Astrocyte of the cerebellum (primary cell): ENCODE data around the gene TPSD1.

ENCODE experiments used
- DNase-seq: peaks from one replicate; pipeline ENCODE4 v3.0.0-alpha.2; 2011; ENCODE audit warnings: low read depth
- H3K4me3 ChIP-seq: 2 replicates; pipeline ENCODE4 v1.5.1; 2011; ENCODE audit warnings: mild to moderate bottlenecking, low read depth, low read length, moderate library complexity
- in situ Hi-C: cut with HindIII; loops from 2 replicates; pipeline ENCODE4 v1.10.0; 2017; ENCODE audit warnings: low sequenced_read_pairs
- TF ChIP-seq, protein P1 (sequence below): IDR thresholded peaks from 2 replicates; pipeline ENCODE4 v1.5.1; 2012; ENCODE audit warnings: low read length, low read depth, moderate library complexity, mild to moderate bottlenecking; ENCODE audit errors: missing control alignments

The TPSD1 gene

DNA sequence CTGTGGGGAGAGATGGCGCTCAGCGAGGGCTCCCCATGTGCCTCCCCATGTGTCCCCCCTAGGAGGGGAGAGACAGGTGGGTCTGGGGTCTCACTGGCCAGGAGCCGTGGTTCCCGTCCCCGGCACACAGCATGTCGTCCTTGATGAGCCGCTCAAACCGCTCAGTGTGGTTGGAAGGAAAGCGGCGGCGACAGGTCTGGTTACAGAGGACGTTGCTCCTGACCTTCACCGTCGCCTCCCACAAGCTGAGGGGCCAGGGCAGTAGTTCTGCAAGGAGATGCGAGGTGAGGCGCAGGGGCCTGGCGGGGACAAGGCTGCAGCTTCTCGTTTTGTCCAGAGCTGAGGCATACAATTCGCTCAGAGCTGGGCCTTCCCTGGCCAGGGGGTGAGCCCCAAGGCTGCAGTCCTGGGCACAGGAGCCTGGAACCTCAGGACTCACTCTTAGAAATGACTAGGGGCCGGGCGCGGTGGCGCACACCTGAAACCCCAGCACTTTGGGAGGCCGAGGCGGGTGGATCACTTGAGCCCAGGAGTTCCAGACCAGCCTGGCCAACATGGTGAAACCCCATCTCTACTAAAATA is 30.7 kb downstream of the TPSD1 start:
- in situ Hi-C loops = loop anchor here (25.0 kb wide), 2 partner anchors 101 to 149 kb away; no protein-coding TSS in a partner anchor
- H3K4me3 ChIP-seq = no peak overlapping the region
- TF ChIP-seq, protein P1, sequence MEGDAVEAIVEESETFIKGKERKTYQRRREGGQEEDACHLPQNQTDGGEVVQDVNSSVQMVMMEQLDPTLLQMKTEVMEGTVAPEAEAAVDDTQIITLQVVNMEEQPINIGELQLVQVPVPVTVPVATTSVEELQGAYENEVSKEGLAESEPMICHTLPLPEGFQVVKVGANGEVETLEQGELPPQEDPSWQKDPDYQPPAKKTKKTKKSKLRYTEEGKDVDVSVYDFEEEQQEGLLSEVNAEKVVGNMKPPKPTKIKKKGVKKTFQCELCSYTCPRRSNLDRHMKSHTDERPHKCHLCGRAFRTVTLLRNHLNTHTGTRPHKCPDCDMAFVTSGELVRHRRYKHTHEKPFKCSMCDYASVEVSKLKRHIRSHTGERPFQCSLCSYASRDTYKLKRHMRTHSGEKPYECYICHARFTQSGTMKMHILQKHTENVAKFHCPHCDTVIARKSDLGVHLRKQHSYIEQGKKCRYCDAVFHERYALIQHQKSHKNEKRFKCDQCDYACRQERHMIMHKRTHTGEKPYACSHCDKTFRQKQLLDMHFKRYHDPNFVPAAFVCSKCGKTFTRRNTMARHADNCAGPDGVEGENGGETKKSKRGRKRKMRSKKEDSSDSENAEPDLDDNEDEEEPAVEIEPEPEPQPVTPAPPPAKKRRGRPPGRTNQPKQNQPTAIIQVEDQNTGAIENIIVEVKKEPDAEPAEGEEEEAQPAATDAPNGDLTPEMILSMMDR = no peak
- no peak for DNase-seq

DNA sequence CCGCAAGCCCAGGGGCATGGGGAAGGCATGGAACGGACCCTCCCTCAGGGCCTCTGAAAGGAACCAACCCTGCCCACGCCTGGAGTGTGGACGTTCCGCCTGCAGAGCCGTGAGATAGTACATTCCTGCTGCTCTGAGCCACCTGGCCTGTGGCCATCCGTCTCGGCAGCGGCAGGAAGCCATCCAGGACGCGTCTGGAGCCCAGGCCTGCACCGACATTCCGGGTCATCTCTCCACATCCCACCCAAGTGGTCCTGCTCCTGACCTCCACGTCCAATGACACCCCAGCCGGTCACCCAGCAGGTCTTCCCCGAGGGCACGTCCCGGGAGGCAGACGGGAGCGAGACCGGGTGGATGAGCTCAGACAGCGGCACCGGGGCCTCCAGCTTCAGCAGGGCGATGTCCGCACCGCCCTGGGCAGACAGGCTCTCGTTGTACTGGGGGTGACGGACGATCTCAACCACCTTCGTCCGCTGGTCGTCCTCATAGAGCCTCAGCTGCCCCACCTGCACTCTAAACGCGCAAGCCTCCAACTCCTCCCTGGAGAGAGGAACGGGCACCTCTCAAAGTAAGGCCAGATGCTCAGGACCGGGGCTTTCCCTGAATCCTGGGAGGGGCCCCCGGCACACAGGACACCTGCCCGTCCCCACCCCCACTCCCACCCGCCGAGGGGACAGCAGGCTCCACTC is 32.3 kb downstream of the TPSD1 start:
- H3K4me3 ChIP-seq = no peak overlapping the region
- TF ChIP-seq, protein P1 = no peak
- no peak for DNase-seq
- in situ Hi-C loops = loop anchor here (25.0 kb wide), 2 partner anchors 99 to 151 kb away; no protein-coding TSS in a partner anchor

DNA sequence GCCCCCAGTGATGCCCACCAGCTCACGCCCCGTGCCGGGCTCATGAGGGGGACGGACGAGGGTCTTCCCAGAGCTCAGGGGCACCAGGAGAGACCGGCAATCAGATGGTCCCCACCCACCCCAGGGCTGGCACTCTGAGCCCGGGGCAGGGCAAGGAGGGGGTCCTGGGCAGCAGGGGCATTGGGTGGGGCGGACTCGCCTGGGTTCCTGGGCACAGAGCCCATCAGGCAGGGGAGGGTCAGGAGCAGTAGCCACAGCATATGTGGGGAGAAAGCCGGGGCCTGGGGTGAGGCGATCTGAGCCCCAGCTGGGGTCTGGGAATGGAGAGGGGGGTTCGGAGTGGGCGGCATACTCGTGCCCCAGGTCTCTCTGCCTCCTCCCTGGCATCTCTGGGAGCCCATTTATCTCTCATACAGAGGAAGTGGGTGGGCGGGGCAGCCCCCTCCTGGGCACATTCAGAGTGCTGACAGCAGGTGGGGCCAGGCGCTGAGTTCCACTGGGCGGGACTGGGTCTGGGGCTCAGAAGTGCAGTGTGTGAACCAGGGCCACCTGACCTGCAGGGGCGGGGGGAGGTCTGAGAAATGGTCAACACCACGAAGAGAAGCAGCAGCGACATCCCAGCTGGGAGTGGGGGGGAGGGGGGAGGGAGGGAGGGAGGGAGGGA is 33.1 kb downstream of the TPSD1 start:
- in situ Hi-C loops = loop anchor here (25.0 kb wide), 2 partner anchors 98 to 152 kb away; no protein-coding TSS in a partner anchor
- no peak overlapping the region for H3K4me3 ChIP-seq
- TF ChIP-seq, protein P1 = no peak
- no peak for DNase-seq

DNA sequence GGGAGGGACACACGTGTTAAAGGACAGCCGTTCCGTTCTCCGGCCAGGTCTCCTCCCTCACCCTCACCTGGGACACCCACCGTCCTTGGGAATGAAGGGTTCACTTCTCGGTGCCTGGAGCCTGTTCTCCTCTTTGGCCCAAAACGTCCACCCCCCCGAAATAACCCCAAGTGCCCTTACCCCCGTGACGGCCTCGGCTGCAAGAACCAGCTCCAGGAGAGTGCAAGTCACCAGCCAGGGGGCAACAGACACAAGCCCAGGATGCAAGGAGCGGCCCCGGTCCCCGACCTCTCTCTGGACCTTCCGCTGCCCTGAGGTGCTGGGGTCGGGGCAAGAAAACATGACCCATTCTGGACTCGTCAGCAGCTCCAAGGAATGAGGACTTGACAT is 33.6 kb downstream of the TPSD1 start:
- in situ Hi-C loops = loop anchor here (25.0 kb wide), 2 partner anchors 98 to 152 kb away; no protein-coding TSS in a partner anchor
- H3K4me3 ChIP-seq = no peak overlapping the region
- TF ChIP-seq, protein P1 = no peak
- DNase-seq = no peak

DNA sequence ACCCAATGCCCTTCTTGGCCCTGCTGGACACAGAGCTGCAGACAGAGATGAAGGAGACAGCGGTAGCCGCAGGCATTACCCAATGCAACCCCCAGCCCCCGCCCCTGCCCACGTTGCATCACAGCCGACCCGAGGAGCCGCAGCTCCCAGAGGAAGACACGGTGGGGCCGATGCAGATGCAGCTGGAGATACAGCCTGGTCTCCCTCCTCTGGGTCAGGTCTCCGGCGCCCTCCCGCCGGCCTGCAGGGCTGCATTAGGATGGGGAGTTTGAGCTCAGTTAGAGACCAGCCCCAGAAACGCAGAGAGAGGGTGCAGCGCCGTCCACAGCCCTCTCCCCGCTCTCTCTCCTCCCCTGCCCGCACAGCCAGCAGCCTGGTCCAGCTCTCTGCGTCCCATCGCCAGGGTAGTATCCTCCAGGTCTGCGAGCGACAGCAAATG is 34.2 kb downstream of the TPSD1 start:
- in situ Hi-C loops = loop anchor here (25.0 kb wide), 2 partner anchors 97 to 153 kb away; no protein-coding TSS in a partner anchor
- no peak for DNase-seq
- H3K4me3 ChIP-seq = no peak overlapping the region
- TF ChIP-seq, protein P1 = no peak

DNA sequence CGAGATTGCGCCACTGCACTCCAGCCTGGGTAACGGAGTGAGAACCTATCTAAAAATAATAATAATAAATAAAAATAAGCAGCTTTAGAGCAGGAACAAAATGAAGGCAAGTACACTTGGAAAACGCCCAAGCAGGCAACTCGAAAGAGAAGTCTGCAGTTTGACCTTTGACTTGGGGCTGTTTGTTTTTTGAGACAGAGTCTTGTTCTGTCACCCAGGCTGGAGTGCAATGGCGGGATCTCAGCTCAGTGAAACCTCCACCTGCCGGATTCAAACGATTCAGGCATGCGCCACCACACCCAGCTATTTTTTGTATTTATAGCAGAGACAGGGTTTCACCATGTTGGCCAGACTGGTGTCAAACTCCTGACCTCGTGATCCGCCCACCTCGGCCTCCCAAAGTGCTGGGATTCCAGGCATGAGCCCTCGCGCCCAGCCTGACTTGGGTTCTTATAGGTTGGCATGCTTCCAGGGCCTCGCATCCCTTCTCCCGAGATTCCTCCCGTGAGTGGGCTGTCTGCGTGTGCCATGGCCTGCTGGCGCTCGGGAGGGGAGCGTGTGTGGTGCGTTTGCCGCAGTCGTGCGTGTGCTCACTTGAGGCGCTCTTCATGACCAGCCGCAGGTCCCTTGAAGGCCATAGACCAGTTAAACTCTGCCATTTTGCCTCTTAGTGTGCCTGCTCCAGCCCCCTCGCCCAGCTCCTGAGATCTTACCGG is 35.1 kb downstream of the TPSD1 start:
- in situ Hi-C loops = loop anchor here (25.0 kb wide), 2 partner anchors 96 to 154 kb away; no protein-coding TSS in a partner anchor

More for the DNA sequence above, 35.1 kb downstream of the TPSD1 start:
- no peak overlapping the region for H3K4me3 ChIP-seq
- no peak for DNase-seq
- TF ChIP-seq, protein P1 = no peak
